RWPE2 (cell line): Measurements from ENCODE around the gene KIAA1671.
A peak's percentile ranks its signal among the peaks of the same experiment; 100 is the strongest.
"Not testable (repeated sequence)": the region's sequence is repeated elsewhere in the genome, so short reads cannot be mapped to it uniquely, and the experiment has no call there.

Experiments
- ATAC-seq: fragments of 200-7000 bp; cut with Tn5 transposase; 3 replicates; pipeline ENCODE4 v1.9.1; 2021; ENCODE audit warnings: low read depth
- DNase-seq: peaks from one replicate; pipeline ENCODE4 v3.0.0-alpha.2; 2020; ENCODE audit warnings: low spot score
- H3K27ac ChIP-seq: fragments of 450-650 bp; 2 replicates; pipeline ENCODE4 v1.5.1; 2017; ENCODE audit warnings: mild to moderate bottlenecking; ENCODE audit not compliant: poor library complexity, severe bottlenecking
- H3K27me3 ChIP-seq: fragments of 250-450 bp; sonication (Bioruptor Pico); 2 replicates; pipeline ENCODE4 v1.5.1; 2021; ENCODE audit warnings: mild to moderate bottlenecking, moderate library complexity; ENCODE audit not compliant: insufficient read depth, poor library complexity, severe bottlenecking
- H3K36me3 ChIP-seq: fragments of 250-450 bp; sonication (Bioruptor Pico); 2 replicates; pipeline ENCODE4 v1.5.1; 2020; ENCODE audit warnings: low read depth, mild to moderate bottlenecking, moderate library complexity
- H3K4me1 ChIP-seq: fragments of 250-450 bp; sonication (Bioruptor Pico); 2 replicates; pipeline ENCODE4 v1.5.1; 2021; ENCODE audit warnings: mild to moderate bottlenecking, moderate library complexity; ENCODE audit not compliant: insufficient read depth, poor library complexity, severe bottlenecking
- H3K4me3 ChIP-seq: fragments of 250-450 bp; sonication (Bioruptor Pico); 2 replicates; pipeline ENCODE4 v1.5.1; 2021; ENCODE audit warnings: mild to moderate bottlenecking, moderate library complexity; ENCODE audit not compliant: severe bottlenecking
- H3K9me3 ChIP-seq: fragments of 250-450 bp; sonication (Bioruptor Pico); 2 replicates; pipeline ENCODE4 v1.5.1; 2021; ENCODE audit warnings: mild to moderate bottlenecking, moderate library complexity; ENCODE audit not compliant: severe bottlenecking
- TF ChIP-seq, protein P1 (sequence below): fragments of 450-650 bp; IDR thresholded peaks from one replicate; pipeline ENCODE4 v1.5.1; 2017; ENCODE audit warnings: mild to moderate bottlenecking, moderate library complexity; ENCODE audit not compliant: poor library complexity, severe bottlenecking

The KIAA1671 gene

DNA sequence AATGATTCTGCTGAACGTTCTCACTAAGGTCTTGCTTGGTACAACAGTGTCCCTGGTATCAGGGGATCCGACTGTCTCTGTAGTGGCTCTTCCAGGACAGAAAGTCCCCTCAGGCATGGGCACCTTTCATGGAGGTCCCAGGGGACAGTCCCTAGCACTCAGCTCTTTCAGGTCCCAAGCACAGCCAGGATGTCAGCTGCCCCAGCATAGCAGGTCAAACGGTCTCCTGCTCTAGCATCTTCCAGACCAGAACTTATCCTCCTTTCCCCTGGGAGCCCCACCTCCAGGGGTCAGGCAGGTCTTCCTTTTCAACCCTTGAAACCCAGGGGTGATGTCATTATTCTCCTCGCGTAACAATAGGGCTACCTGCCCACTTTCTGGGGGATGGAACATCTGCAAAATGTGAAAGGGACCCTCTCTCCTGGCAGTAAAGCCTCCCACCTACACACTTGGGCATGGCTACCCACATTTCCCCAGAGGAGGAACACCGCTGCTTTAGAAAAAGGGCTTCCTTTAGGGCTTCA is 222.4 kb downstream of the KIAA1671 start:
- Histone ChIP-seq H3K9me3 (no peaks in the 10 kb centered on the region), H3K27me3 (no peaks in the 10 kb centered on the region), H3K27ac (no peak overlapping the region), H3K4me1 (peaks cover 5% of the 10 kb centered on the region), H3K4me3 (no peak overlapping the region), H3K36me3 (peaks cover 72% of the 10 kb centered on the region)
- TF ChIP-seq, protein P1, sequence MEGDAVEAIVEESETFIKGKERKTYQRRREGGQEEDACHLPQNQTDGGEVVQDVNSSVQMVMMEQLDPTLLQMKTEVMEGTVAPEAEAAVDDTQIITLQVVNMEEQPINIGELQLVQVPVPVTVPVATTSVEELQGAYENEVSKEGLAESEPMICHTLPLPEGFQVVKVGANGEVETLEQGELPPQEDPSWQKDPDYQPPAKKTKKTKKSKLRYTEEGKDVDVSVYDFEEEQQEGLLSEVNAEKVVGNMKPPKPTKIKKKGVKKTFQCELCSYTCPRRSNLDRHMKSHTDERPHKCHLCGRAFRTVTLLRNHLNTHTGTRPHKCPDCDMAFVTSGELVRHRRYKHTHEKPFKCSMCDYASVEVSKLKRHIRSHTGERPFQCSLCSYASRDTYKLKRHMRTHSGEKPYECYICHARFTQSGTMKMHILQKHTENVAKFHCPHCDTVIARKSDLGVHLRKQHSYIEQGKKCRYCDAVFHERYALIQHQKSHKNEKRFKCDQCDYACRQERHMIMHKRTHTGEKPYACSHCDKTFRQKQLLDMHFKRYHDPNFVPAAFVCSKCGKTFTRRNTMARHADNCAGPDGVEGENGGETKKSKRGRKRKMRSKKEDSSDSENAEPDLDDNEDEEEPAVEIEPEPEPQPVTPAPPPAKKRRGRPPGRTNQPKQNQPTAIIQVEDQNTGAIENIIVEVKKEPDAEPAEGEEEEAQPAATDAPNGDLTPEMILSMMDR: no peak
- DNase-seq (no peak), ATAC-seq (no peak)

DNA sequence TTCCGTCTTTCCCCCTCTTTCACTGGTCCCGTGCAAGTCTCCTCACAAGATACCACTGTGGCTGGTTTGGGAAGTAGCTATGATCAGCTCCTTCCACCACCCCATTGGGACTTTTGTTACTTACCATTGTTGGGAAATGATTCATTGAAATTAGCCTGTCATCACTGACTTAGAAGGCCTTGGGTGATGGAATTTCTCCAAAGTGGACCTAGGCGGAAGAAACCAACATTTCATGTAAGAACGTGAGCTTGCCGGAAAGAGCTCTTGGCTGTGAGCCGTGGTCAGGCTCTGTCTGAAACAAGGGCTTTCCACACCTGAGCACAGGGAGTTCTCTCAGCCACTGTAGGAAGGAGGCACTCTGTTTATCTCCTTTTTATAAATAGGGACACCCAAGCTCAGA is 223.7 kb downstream of the KIAA1671 start:
- Histone ChIP-seq H3K27ac (peak overlapping the region; percentile 51), H3K9me3 (no peaks in the 10 kb centered on the region), H3K4me3 (no peak overlapping the region), H3K36me3 (peaks cover 69% of the 10 kb centered on the region), H3K27me3 (no peaks in the 10 kb centered on the region), H3K4me1 (peaks cover 5% of the 10 kb centered on the region)
- ATAC-seq (peak; percentile 71), DNase-seq (no peak)
- TF ChIP-seq, protein P1: no peak

DNA sequence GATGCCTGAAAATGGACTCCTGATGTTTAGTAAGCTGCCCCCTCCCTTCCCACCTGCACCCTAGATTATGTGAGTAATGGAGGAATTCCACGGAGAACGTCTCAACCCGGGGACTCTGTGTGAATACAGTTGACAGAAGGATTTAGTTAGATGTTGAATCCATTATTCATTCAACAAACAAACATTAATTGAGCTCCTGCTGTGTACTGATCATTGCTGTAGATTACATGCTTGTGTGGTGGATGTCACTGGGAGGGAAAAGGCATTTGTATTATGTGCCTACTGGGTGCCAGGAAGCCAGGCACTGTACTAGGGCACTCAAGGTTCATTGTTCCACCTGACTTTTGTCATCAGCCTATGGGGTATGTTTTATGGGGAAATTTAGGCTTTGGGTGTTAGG is 224.3 kb downstream of the KIAA1671 start:
- Histone ChIP-seq H3K9me3 (no peaks in the 10 kb centered on the region), H3K4me3 (no peak overlapping the region), H3K36me3 (peaks cover 73% of the 10 kb centered on the region), H3K4me1 (peaks cover 5% of the 10 kb centered on the region), H3K27ac (peak overlapping the region; percentile 51), H3K27me3 (no peaks in the 10 kb centered on the region)
- DNase-seq (no peak), ATAC-seq (no peak)
- TF ChIP-seq, protein P1: no peak

DNA sequence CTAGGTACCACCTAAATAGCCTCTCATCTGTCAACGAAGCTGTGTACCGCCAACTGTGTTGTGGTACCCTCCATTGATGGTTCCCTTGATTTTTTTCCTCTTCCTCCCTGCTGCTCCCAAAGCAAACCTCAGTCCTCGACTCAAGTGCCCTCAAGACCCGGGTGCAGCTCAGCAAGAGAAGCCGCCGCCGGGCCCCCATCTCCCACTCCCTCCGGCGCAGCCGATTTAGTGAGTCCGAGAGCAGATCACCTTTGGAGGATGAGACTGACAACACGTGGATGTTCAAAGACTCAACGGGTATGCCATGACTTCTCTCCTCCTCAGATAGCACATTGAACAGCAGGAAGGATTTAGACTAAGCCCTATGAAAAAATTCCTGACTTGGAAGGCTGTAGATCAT is 224.7 kb downstream of the KIAA1671 start:
- H3K4me3 ChIP-seq: no peak overlapping the region
- peaks cover 70% of the 10 kb centered on the region for H3K36me3 ChIP-seq
- no peaks in the 10 kb centered on the region for H3K27me3 ChIP-seq
- DNase-seq (no peak), ATAC-seq (no peak)
- H3K4me1 ChIP-seq: peaks cover 5% of the 10 kb centered on the region
- TF ChIP-seq, protein P1: no peak
- H3K9me3 ChIP-seq: no peaks in the 10 kb centered on the region
- no peak overlapping the region for H3K27ac ChIP-seq

DNA sequence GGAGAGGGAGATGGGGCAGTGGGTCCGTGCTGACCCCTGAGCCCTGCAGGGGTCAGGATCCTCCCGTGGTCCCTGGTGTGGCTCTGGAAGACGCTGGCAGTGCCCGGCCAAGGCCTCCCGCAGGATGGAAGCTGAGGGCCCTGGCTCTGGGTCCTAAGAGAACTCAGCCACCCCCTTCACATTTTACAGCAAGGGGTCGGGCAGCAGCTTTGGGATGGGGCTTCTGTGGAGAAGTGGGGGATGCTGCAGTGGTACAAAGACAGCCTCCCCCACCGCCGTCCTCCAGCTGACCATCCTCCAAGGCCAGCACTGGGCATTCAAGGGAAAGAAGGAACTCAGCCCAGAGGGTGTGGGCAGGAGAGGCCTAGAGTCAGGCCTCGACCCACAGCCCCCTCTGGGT is 225.4 kb downstream of the KIAA1671 start:
- Histone ChIP-seq H3K4me1 (peaks cover 5% of the 10 kb centered on the region), H3K27me3 (no peaks in the 10 kb centered on the region), H3K27ac (no peak overlapping the region), H3K36me3 (peaks cover 69% of the 10 kb centered on the region), H3K4me3 (no peak overlapping the region), H3K9me3 (no peaks in the 10 kb centered on the region)
- TF ChIP-seq, protein P1: no peak
- no peak for DNase-seq
- no peak for ATAC-seq

DNA sequence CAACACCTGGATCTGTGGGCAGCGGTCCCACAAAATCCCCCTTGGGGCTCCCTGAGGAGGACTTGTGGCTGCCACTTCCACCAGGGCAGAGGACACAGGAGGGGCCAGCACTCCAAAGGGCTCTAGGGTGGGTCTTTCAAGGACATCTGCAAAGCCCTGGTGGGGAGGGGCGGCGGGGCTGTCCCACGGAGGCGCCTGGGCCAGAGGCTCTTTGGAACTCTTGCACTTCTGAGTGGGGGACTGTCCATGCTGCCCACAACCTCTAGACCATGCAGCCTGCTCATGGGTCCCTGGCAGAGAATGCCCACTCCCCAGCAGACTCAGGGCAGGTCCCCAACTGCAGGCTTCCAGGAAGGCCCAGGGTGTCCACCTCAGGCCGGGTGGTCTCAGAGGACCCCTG is 225.8 kb downstream of the KIAA1671 start:
- not testable (repeated sequence) for DNase-seq, H3K27me3 ChIP-seq, H3K27ac ChIP-seq, H3K4me3 ChIP-seq, H3K4me1 ChIP-seq, H3K9me3 ChIP-seq
- peaks cover 64% of the 10 kb centered on the region for H3K36me3 ChIP-seq
- peak; percentile 38; the same call in 2 of the 3 replicates for ATAC-seq

DNA sequence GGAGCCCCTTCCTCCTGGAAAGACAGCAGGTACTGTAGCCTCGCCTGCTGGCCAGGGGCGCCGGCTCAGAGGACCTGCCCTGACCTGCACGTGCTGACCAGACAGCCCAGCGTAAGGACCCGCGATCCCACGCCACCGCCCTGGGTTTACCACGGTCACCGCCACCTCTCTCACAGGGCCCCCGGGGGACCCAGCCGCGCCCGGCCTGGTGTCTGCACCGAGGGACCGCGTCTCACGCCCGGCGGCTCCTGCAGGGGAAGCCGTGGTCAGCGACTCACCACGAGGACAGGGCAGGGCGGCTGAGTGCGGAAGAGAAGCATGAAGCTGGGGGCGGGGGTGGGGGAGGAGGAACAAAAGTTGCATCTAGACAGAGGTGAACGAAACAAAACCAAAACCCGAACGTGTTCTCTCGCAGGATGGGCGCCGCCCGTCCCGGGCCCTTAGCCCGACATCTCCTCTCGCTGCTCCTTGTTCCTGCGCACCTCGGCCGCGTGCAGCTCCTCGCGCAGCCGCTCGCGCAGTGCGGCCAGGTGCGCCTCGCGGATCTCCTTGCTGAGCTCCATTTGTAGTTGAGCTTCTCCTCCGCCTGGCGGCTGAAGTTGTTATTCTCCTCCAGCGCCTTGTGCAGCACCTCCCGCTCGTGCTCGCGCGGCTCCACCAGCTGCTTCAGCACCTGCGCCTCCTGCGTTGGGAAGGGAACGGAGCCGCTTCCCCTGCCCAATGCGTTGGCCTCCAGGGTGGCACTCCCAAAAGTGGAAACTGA is 226.5 kb downstream of the KIAA1671 start:
- H3K27ac ChIP-seq, H3K4me3 ChIP-seq: not testable (repeated sequence)

More for the DNA sequence above, 226.5 kb downstream of the KIAA1671 start:
- H3K36me3 ChIP-seq: peaks cover 61% of the 10 kb centered on the region
- ATAC-seq: peak; percentile 37; the same call in 1 of the 3 replicates
- not testable (repeated sequence) for H3K4me1 ChIP-seq, H3K9me3 ChIP-seq, DNase-seq, H3K27me3 ChIP-seq
